GM19099 (cell line): ENCODE data around the gene ZNF566.

Experiments
- POLR2A ChIP-seq: IDR thresholded peaks from 3 replicates; pipeline ENCODE4 v1.6.1; 2011; ENCODE audit warnings: low read depth; ENCODE audit not compliant: insufficient read length; ENCODE audit errors: extremely low read depth

ZNF566 gene

DNA sequence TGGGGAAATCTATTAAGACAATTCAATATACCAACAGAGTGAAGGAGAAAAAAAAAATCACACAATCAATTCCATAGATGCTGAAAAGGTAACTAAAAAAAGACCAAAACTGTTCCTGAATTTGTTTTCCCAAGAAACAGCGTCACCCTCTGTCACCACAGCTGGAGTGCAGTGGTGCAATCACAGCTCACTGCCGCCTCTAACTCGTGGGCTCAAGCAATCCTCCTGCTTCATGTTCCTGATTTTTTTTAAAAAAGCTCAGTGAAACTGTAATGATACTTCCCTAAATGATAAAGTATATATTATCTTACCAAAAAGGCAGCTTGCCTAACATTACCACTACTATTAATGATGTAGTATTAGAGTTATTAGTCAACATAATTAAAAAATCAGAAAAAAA lies 90.8 kb downstream of the ZNF566 start:
- no peak for TF ChIP-seq POLR2A
